SK-N-SH treated with all-trans-retinoic acid at 6 μM for 48 hours (cell line): ENCODE data around the gene FHIT.

Source experiments
- ATAC-seq: fragments of 200-7000 bp; cut with Tn5 transposase; 3 replicates; pipeline ENCODE4 v1.9.1; 2020; ENCODE audit warnings: mild to moderate bottlenecking, moderate library complexity
- ARNTL ChIP-seq: fragments of 450-650 bp; formaldehyde crosslinking; IDR thresholded peaks from 2 replicates; pipeline ENCODE4 v1.5.0; 2020; ENCODE audit warnings: low read depth, mild to moderate bottlenecking, moderate library complexity, borderline replicate concordance
- BACH2 ChIP-seq: fragments of 250-450 bp; sonication (Bioruptor Pico); IDR thresholded peaks from 2 replicates; pipeline ENCODE4 v1.9.0; 2021; ENCODE audit warnings: mild to moderate bottlenecking, borderline replicate concordance
- CSDC2 ChIP-seq: fragments of 250-450 bp; sonication (Bioruptor Pico); IDR thresholded peaks from 2 replicates; pipeline ENCODE4 v1.5.0; 2020; ENCODE audit warnings: mild to moderate bottlenecking, moderate library complexity
- CSRNP3 ChIP-seq: fragments of 250-450 bp; sonication (Bioruptor Pico); IDR thresholded peaks from 2 replicates; pipeline ENCODE4 v1.5.1; 2021; ENCODE audit warnings: mild to moderate bottlenecking, moderate library complexity
- GLIS3 ChIP-seq: fragments of 250-450 bp; sonication (Bioruptor Pico); IDR thresholded peaks from 2 replicates; pipeline ENCODE4 v1.5.0; 2020; ENCODE audit warnings: mild to moderate bottlenecking, moderate library complexity
- ISL1 ChIP-seq: fragments of 250-450 bp; sonication (Bioruptor Pico); IDR thresholded peaks from 2 replicates; pipeline ENCODE4 v2.1.2; 2022; ENCODE audit warnings: mild to moderate bottlenecking, moderate library complexity
- OSR1 ChIP-seq: fragments of 250-450 bp; sonication (Bioruptor Pico); IDR thresholded peaks from 2 replicates; pipeline ENCODE4 v1.8.0; 2022; ENCODE audit warnings: moderate library complexity, mild to moderate bottlenecking, inconsistent platforms
- POU6F1 ChIP-seq: fragments of 250-450 bp; sonication (Bioruptor Pico); IDR thresholded peaks from 2 replicates; pipeline ENCODE4 v1.8.0; 2021; ENCODE audit warnings: low read depth, mild to moderate bottlenecking, moderate library complexity, borderline replicate concordance
- SNAI2 ChIP-seq: fragments of 250-450 bp; sonication (Bioruptor Pico); IDR thresholded peaks from 2 replicates; pipeline ENCODE4 v1.5.0; 2020; ENCODE audit warnings: mild to moderate bottlenecking, moderate library complexity
- TCF4 ChIP-seq: fragments of 250-450 bp; sonication (Bioruptor Pico); IDR thresholded peaks from 2 replicates; pipeline ENCODE4 v1.8.0; 2021; ENCODE audit warnings: mild to moderate bottlenecking, moderate library complexity, borderline replicate concordance
- ZC3H10 ChIP-seq: fragments of 250-450 bp; sonication (Bioruptor Pico); IDR thresholded peaks from 2 replicates; pipeline ENCODE4 v1.5.1; 2021; ENCODE audit warnings: mild to moderate bottlenecking, moderate library complexity
- ZFP3 ChIP-seq: fragments of 250-450 bp; sonication (Bioruptor Pico); IDR thresholded peaks from 2 replicates; pipeline ENCODE4 v1.5.0; 2020; ENCODE audit warnings: mild to moderate bottlenecking, moderate library complexity
- ZFP30 ChIP-seq: fragments of 450-650 bp; formaldehyde crosslinking; IDR thresholded peaks from 2 replicates; pipeline ENCODE4 v1.5.0; 2022; ENCODE audit warnings: mild to moderate bottlenecking, moderate library complexity
- ZNF70 ChIP-seq: fragments of 450-650 bp; formaldehyde crosslinking; IDR thresholded peaks from 2 replicates; pipeline ENCODE4 v1.5.0; 2020; ENCODE audit warnings: mild to moderate bottlenecking, moderate library complexity
- ZNF8 ChIP-seq: fragments of 450-650 bp; formaldehyde crosslinking; IDR thresholded peaks from 2 replicates; pipeline ENCODE4 v1.5.0; 2020; ENCODE audit warnings: mild to moderate bottlenecking, moderate library complexity
- TF ChIP-seq, protein P1 (sequence below): fragments of 250-450 bp; sonication (Bioruptor Pico); IDR thresholded peaks from 2 replicates; pipeline ENCODE4 v1.8.0; 2020; ENCODE audit warnings: mild to moderate bottlenecking, moderate library complexity, borderline replicate concordance
- TF ChIP-seq, protein P2 (sequence below): fragments of 250-450 bp; sonication (Bioruptor Pico); IDR thresholded peaks from 2 replicates; pipeline ENCODE4 v1.5.0; 2020; ENCODE audit warnings: mild to moderate bottlenecking, moderate library complexity

FHIT gene

GRCh38 chr3:60392501-60392900, 858.8 kb downstream of the FHIT start (continued):
- TF ChIP-seq, protein P1, sequence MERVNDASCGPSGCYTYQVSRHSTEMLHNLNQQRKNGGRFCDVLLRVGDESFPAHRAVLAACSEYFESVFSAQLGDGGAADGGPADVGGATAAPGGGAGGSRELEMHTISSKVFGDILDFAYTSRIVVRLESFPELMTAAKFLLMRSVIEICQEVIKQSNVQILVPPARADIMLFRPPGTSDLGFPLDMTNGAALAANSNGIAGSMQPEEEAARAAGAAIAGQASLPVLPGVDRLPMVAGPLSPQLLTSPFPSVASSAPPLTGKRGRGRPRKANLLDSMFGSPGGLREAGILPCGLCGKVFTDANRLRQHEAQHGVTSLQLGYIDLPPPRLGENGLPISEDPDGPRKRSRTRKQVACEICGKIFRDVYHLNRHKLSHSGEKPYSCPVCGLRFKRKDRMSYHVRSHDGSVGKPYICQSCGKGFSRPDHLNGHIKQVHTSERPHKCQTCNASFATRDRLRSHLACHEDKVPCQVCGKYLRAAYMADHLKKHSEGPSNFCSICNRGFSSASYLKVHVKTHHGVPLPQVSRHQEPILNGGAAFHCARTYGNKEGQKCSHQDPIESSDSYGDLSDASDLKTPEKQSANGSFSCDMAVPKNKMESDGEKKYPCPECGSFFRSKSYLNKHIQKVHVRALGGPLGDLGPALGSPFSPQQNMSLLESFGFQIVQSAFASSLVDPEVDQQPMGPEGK: no peak
- TF ChIP-seq SNAI2 (CRISPR knock-in tag) (no peak), ZNF70 (CRISPR knock-in tag) (no peak)

GRCh38 chr3:60391292-60391691, 860.0 kb downstream of the FHIT start:
- ATAC-seq: no peak
- no peak for TF ChIP-seq ZFP30 (CRISPR knock-in tag)
- TF ChIP-seq SNAI2 (CRISPR knock-in tag): no peak
- TF ChIP-seq ISL1: no peak
- no peak for TF ChIP-seq ZC3H10 (CRISPR knock-in tag)
- no peak for TF ChIP-seq POU6F1
- no peak for TF ChIP-seq TCF4
- no peak for TF ChIP-seq CSDC2 (CRISPR knock-in tag)
- no peak for TF ChIP-seq GLIS3 (CRISPR knock-in tag)
- no peak for TF ChIP-seq ZNF70 (CRISPR knock-in tag)
- TF ChIP-seq, protein P2, sequence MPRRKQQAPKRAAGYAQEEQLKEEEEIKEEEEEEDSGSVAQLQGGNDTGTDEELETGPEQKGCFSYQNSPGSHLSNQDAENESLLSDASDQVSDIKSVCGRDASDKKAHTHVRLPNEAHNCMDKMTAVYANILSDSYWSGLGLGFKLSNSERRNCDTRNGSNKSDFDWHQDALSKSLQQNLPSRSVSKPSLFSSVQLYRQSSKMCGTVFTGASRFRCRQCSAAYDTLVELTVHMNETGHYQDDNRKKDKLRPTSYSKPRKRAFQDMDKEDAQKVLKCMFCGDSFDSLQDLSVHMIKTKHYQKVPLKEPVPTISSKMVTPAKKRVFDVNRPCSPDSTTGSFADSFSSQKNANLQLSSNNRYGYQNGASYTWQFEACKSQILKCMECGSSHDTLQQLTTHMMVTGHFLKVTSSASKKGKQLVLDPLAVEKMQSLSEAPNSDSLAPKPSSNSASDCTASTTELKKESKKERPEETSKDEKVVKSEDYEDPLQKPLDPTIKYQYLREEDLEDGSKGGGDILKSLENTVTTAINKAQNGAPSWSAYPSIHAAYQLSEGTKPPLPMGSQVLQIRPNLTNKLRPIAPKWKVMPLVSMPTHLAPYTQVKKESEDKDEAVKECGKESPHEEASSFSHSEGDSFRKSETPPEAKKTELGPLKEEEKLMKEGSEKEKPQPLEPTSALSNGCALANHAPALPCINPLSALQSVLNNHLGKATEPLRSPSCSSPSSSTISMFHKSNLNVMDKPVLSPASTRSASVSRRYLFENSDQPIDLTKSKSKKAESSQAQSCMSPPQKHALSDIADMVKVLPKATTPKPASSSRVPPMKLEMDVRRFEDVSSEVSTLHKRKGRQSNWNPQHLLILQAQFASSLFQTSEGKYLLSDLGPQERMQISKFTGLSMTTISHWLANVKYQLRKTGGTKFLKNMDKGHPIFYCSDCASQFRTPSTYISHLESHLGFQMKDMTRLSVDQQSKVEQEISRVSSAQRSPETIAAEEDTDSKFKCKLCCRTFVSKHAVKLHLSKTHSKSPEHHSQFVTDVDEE (CRISPR knock-in tag): no peak
- no peak for TF ChIP-seq BACH2
- TF ChIP-seq OSR1 (CRISPR knock-in tag): no peak

DNA sequence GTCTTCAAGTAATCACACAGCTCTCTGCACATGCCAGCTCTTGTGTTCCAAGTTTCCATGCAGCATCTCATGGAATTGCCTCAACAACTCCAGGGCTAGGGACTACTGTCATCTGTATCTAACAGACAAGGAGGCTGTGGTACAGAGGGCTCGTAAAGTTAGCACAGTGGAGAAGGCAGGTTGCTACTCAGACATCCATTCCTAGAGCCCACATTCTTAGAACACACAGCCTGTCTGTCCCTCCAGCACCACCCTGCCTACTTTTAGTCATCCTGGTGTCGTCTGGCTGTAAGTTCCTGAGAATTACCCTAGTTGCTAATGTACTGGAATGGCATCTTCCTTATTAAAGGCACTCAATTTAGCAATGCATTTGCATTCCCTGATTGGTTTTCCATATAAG, 862.5 kb downstream of the FHIT start:
- no peak for TF ChIP-seq ARNTL (CRISPR knock-in tag)
- TF ChIP-seq CSRNP3: no peak
- TF ChIP-seq CSDC2 (CRISPR knock-in tag): no peak
- TF ChIP-seq ISL1: no peak
- TF ChIP-seq, all 23 proteins: peak for 0
- ATAC-seq: no peak

DNA sequence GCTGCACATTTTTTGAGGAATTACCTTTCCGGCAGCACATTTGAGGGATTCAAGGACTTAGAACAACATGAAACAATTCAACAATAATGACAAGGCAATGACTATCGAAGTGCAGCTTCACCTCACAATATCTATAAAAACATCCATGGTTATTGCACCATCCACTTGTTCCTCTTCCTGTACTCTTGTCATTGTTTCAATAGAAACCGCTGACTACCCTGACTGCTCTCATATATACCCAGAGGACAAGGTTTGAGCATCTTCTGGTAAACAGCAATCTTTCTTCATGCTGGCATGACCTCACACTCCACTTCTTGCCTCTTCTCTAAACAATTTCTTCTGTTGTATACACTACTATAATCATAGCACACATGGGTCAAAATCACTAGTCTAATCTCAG, 864.9 kb downstream of the FHIT start:
- TF ChIP-seq ZFP30 (CRISPR knock-in tag) (no peak), GLIS3 (CRISPR knock-in tag) (no peak), ZNF8 (no peak), ZFP3 (no peak), SNAI2 (CRISPR knock-in tag) (no peak), ZC3H10 (CRISPR knock-in tag) (no peak), CSRNP3 (no peak)
- TF ChIP-seq, protein P2 (CRISPR knock-in tag): no peak
- TF ChIP-seq, protein P1: no peak
- ATAC-seq: no peak
